PC-3 (cell line): Measurements from ENCODE around the gene C14orf119. TPM values are rescaled to one million over a fixed set of nuclear protein-coding genes. Genes with fewer than 3 reads are reported as not detected.

ENCODE experiments used
- ATAC-seq: fragments of 200-7000 bp; cut with Tn5 transposase; 2 replicates; pipeline ENCODE4 v1.9.1; 2020; ENCODE audit warnings: mild to moderate bottlenecking, moderate library complexity
- BruUV-seq: library from RNA; stranded (reverse); fragments of 400-500 nt; replicated peaks from 2 replicates; lab custom pipeline; 2021; lab: Mats Ljungman, UMichigan
- CTCF ChIA-PET: fragments of 300-600 bp; sonication (Branson Sonifier 250); formaldehyde crosslinking; loops from one replicate; lab custom pipeline; 2022; ENCODE audit warnings: antibody characterized with exemption; lab: Charles Lee
- POLR2A ChIA-PET: fragments of 300-600 bp; sonication (Branson Sonifier 250); formaldehyde crosslinking; loops from one replicate; lab custom pipeline; 2022; ENCODE audit warnings: antibody characterized with exemption; ENCODE audit not compliant: unreplicated experiment; lab: Charles Lee
- DNase-seq: peaks from one replicate; pipeline ENCODE4 v3.0.0-alpha.2; 2015
- H2AFZ ChIP-seq: fragments of 300-600 bp; sonication (generic); 2 replicates; pipeline ENCODE4 v1.6.0; 2016; ENCODE audit warnings: antibody characterized with exemption, low read length
- H3F3A ChIP-seq: fragments of 300-600 bp; sonication (generic); one replicate; pipeline ENCODE4 v1.6.0; 2017; ENCODE audit warnings: antibody characterized with exemption, low read length, control low read depth, mild to moderate bottlenecking; ENCODE audit not compliant: unreplicated experiment
- H3K27ac ChIP-seq: fragments of 300-600 bp; sonication (generic); 2 replicates; pipeline ENCODE4 v1.5.1; 2016; ENCODE audit warnings: mild to moderate bottlenecking, low read length
- H3K27me3 ChIP-seq: fragments of 300-600 bp; sonication (generic); 2 replicates; pipeline ENCODE4 v1.6.1; 2016; ENCODE audit warnings: low read length, mixed read lengths
- H3K36me3 ChIP-seq: fragments of 300-600 bp; sonication (generic); 2 replicates; pipeline ENCODE4 v1.6.1; 2016; ENCODE audit warnings: low read depth, mixed run types, low read length, mixed read lengths
- H3K4me1 ChIP-seq: fragments of 300-600 bp; sonication (generic); 2 replicates; pipeline ENCODE4 v1.5.1; 2016; ENCODE audit warnings: low read length; ENCODE audit not compliant: insufficient read depth
- H3K4me2 ChIP-seq: fragments of 300-600 bp; sonication (generic); 2 replicates; pipeline ENCODE4 v1.6.0; 2016; ENCODE audit warnings: low read length
- H3K4me3 ChIP-seq: fragments of 300-600 bp; sonication (generic); 2 replicates; pipeline ENCODE4 v1.5.1; 2016; ENCODE audit warnings: mild to moderate bottlenecking, low read length, mixed read lengths
- H3K79me2 ChIP-seq: fragments of 300-600 bp; sonication (generic); 2 replicates; pipeline ENCODE4 v1.6.1; 2017; ENCODE audit warnings: low read length, mixed read lengths
- H3K9ac ChIP-seq: fragments of 300-600 bp; sonication (generic); 2 replicates; pipeline ENCODE4 v1.6.0; 2016; ENCODE audit warnings: mild to moderate bottlenecking, low read length
- H3K9me2 ChIP-seq: fragments of 300-600 bp; sonication (generic); replicated peaks from 2 replicates; pipeline ENCODE4 v1.6.1; 2016; ENCODE audit warnings: mixed run types, low read length, mixed read lengths
- H3K9me3 ChIP-seq: fragments of 300-600 bp; sonication (generic); 2 replicates; pipeline ENCODE4 v1.6.1; 2016; ENCODE audit warnings: low read length, mixed read lengths
- H4K20me1 ChIP-seq: fragments of 300-600 bp; sonication (generic); 2 replicates; pipeline ENCODE4 v1.6.1; 2016; ENCODE audit warnings: low read length, mixed read lengths
- EZH2 ChIP-seq: fragments of 300-600 bp; sonication (generic); IDR thresholded peaks from one replicate; pipeline ENCODE4 v1.6.1; 2017; ENCODE audit warnings: antibody characterized with exemption, mild to moderate bottlenecking, low read length; ENCODE audit not compliant: unreplicated experiment
- EZH2phosphoT487 ChIP-seq: fragments of 300-600 bp; sonication (generic); IDR thresholded peaks from 2 replicates; pipeline ENCODE4 v1.6.1; 2018; ENCODE audit warnings: mild to moderate bottlenecking, antibody characterized with exemption, low read length, borderline replicate concordance
- intact Hi-C: fragments of 100-400 bp; cut with micrococcal nuclease; formaldehyde crosslinking; loops from 2 replicates; pipeline ENCODE4 v1.9.0; 2023
- total RNA-seq: library from RNA; depleted of rRNA; stranded (reverse); fragments of >200 nt; gene quantifications from 2 replicates; pipeline ENCODE4 v1.2.3, GENCODE V29; 2014
- TF ChIP-seq, protein P1 (sequence below): fragments of 300-600 bp; sonication (generic); conservative IDR thresholded peaks from 2 replicates; pipeline ENCODE4 v1.5.1; 2017; ENCODE audit warnings: antibody characterized with exemption, low read depth, mild to moderate bottlenecking, low read length

C14orf119 gene
- total RNA-seq, 1 experiment from 2014 or later, result 49.6 TPM

DNA sequence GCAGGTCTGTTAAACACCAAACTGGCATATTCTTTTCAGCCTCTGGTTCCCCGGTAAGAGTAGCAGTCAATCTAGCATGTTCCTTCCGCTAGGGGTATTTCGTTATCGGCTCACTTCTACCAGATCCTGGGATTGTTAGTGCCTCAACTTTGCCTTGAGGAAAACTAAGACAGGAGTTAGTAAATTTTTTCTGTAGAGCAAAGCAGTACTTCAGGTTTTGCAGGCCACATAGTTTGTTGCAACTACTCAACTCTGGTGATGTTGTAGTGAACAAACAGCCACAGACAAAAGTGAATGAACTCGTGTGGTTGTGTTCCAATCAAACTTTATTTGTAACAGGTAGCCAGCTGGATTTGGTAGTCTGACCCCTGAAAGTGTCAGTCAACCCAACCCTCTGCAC lies 31.7 kb upstream of the C14orf119 start:
- Histone ChIP-seq H3K36me3 (peaks cover 73% of the 10 kb centered on the region), H3K9me3 (no peaks in the 10 kb centered on the region), H3K27ac (no peak overlapping the region), H3K4me1 (peaks cover 32% of the 10 kb centered on the region), H3F3A (peaks cover 14% of the 10 kb centered on the region), H3K4me3 (no peak overlapping the region), H3K79me2 (peaks cover 34% of the 10 kb centered on the region), H3K9me2 (no peaks in the 10 kb centered on the region), H4K20me1 (peaks cover 26% of the 10 kb centered on the region), H3K4me2 (no peak overlapping the region), H2AFZ (no peak overlapping the region), H3K9ac (no peak overlapping the region), H3K27me3 (no peaks in the 10 kb centered on the region)
- ChIA-PET CTCF (interaction anchor here (1.7 to 2.0 kb wide), 2 partner anchors 8 to 77 kb away, joined by 4 to 7 read pairs; no protein-coding TSS in a partner anchor), POLR2A (no interaction called here)
- ATAC-seq, result no peak
- BruUV-seq, result no TSS peak
- intact Hi-C loops, result loop anchor here (5.0 kb wide), 1 partner anchor 506 kb away; no protein-coding TSS in a partner anchor
- DNase-seq, result no peak
- TF ChIP-seq EZH2phosphoT487 (no peak), EZH2 (no peak)
- TF ChIP-seq, protein P1, sequence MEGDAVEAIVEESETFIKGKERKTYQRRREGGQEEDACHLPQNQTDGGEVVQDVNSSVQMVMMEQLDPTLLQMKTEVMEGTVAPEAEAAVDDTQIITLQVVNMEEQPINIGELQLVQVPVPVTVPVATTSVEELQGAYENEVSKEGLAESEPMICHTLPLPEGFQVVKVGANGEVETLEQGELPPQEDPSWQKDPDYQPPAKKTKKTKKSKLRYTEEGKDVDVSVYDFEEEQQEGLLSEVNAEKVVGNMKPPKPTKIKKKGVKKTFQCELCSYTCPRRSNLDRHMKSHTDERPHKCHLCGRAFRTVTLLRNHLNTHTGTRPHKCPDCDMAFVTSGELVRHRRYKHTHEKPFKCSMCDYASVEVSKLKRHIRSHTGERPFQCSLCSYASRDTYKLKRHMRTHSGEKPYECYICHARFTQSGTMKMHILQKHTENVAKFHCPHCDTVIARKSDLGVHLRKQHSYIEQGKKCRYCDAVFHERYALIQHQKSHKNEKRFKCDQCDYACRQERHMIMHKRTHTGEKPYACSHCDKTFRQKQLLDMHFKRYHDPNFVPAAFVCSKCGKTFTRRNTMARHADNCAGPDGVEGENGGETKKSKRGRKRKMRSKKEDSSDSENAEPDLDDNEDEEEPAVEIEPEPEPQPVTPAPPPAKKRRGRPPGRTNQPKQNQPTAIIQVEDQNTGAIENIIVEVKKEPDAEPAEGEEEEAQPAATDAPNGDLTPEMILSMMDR, result no peak

DNA sequence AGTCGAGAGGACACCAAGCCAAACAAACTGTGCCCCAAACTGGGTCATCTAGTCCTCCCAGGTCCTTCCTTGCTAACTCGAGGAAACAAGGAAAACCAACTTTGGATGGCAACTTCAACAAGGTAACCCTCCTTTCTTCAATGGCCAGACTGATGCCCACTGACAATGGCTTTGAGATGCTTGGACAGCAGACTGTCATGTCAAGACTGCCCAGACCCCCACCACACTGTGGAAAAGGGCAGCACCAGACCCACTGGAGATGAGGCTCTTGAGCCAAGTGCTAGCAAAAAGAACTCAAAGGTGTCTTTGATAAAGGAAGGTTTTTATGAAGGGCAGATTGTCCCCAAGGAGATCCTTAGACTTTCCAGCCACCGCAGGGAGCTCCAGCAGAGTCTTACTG lies 28.9 kb upstream of the C14orf119 start:
- Histone ChIP-seq H3K9ac (no peak overlapping the region), H4K20me1 (peaks cover 32% of the 10 kb centered on the region), H3K79me2 (peaks cover 58% of the 10 kb centered on the region), H3K4me2 (no peak overlapping the region), H3K36me3 (peaks cover 65% of the 10 kb centered on the region), H3F3A (peaks cover 7% of the 10 kb centered on the region), H3K4me1 (peaks cover 49% of the 10 kb centered on the region), H3K27me3 (no peaks in the 10 kb centered on the region), H2AFZ (no peak overlapping the region), H3K27ac (no peak overlapping the region), H3K9me3 (no peaks in the 10 kb centered on the region), H3K4me3 (no peak overlapping the region), H3K9me2 (no peaks in the 10 kb centered on the region)
- POLR2A ChIA-PET, result interaction anchor here (0.7 kb wide), 1 partner anchor 22 kb away, joined by 7 read pairs; no protein-coding TSS in a partner anchor
- ATAC-seq (no peak), DNase-seq (no peak)
- intact Hi-C loops, result no loop called here
- CTCF ChIA-PET, result no interaction called here
- TF ChIP-seq EZH2, result no peak
- TF ChIP-seq, protein P1, result no peak
- no peak for TF ChIP-seq EZH2phosphoT487
- BruUV-seq, result no TSS peak
